ENCODE data around the gene METTL15. TPM values are rescaled to one million over a fixed set of nuclear protein-coding genes. Genes with fewer than 3 reads are reported as not detected.

Gene METTL15
- total and polyA plus RNA-seq, 4 donors = 3.4 to 36.3 (median 9.0) TPM

- peak; percentile 75 to 88 (median 86) for DNase-seq
Measured at GRCh38 chr11:28110108-28110820, 2.1 kb downstream of the METTL15 start.

GRCh38 chr11:28110821-28111200 lies 2.6 kb downstream of the METTL15 start:
- Histone ChIP-seq H3K4me1 (ENCODE audit: control insufficient read depth in 5 of 5, insufficient read depth in 5 of 5, low read length in 5 of 5) (peaks cover 0 to 39% (median 9%) of the 10 kb centered on the region in 5 donors), H3K4me3 (peak overlapping the region; percentile 86), H3K36me3 (ENCODE audit: control insufficient read depth in 4 of 4, insufficient read depth in 4 of 4, low read length in 4 of 4) (peaks cover 0 to 6% (median 5%) of the 10 kb centered on the region in 4 donors), H3K9me3 (ENCODE audit: control insufficient read depth in 4 of 4, insufficient read depth in 3 of 4, low read length in 3 of 4) (no peaks in the 10 kb centered on the region), H3K27ac (ENCODE audit: low read depth in 1 of 2, low read length in 1 of 2) (peak overlapping the region; percentile 39 to 59), H3K27me3 (ENCODE audit: control insufficient read depth in 3 of 3, insufficient read depth in 3 of 3, low read length in 2 of 3) (no peaks in the 10 kb centered on the region), H3K9ac (ENCODE audit: insufficient read depth in 1 of 2, low read length in 2 of 2) (peak overlapping the region; percentile 98 to 99)
- ATAC-seq (ENCODE audit: insufficient read depth, low FRiP score) = no peak
- no peak for TF ChIP-seq CTCF (IDR thresholded peaks at IDR 0.05; ENCODE audit: control extremely low read depth, extremely low read depth)
- DNase-seq = peak in 1 of 3 donors; percentile 46

More at GRCh38 chr11:28110108-28110820, 2.1 kb downstream of the METTL15 start:
- peak; percentile 36 for ATAC-seq (ENCODE audit: insufficient read depth, low FRiP score)
- peak overlapping the region; percentile 86 for H3K4me3 ChIP-seq
- peak overlapping the region; percentile 59 to 96 for H3K27ac ChIP-seq (ENCODE audit: low read depth in 1 of 2, low read length in 1 of 2)
- H3K4me1 ChIP-seq (ENCODE audit: control insufficient read depth in 5 of 5, insufficient read depth in 5 of 5, low read length in 5 of 5) = peaks cover 0 to 39% (median 9%) of the 10 kb centered on the region in 5 donors
- H3K9ac ChIP-seq (ENCODE audit: insufficient read depth in 1 of 2, low read length in 2 of 2) = peak overlapping the region; percentile 98 to 99
- H3K36me3 ChIP-seq (ENCODE audit: control insufficient read depth in 4 of 4, insufficient read depth in 4 of 4, low read length in 4 of 4) = peaks cover 0 to 6% (median 4%) of the 10 kb centered on the region in 4 donors
- H3K27me3 ChIP-seq (ENCODE audit: control insufficient read depth in 3 of 3, insufficient read depth in 3 of 3, low read length in 2 of 3) = no peaks in the 10 kb centered on the region
- no peaks in the 10 kb centered on the region for H3K9me3 ChIP-seq (ENCODE audit: control insufficient read depth in 4 of 4, insufficient read depth in 3 of 4, low read length in 3 of 4)
- 0% methylated on average over 31 of the region's 31 CpGs for WGBS, 2 donors
- no peak for TF ChIP-seq CTCF (IDR thresholded peaks at IDR 0.05; ENCODE audit: control extremely low read depth, extremely low read depth)

GRCh38 chr11:28114116-28114515 lies 5.9 kb downstream of the METTL15 start:
- 96 to 98% methylated on average over 4 of the region's 4 CpGs for WGBS, 2 donors
- Histone ChIP-seq H3K27me3 (ENCODE audit: control insufficient read depth in 3 of 3, insufficient read depth in 3 of 3, low read length in 2 of 3) (no peaks in the 10 kb centered on the region), H3K4me1 (ENCODE audit: control insufficient read depth in 5 of 5, insufficient read depth in 5 of 5, low read length in 5 of 5) (peaks cover 0 to 20% (median 6%) of the 10 kb centered on the region in 5 donors), H3K36me3 (ENCODE audit: control insufficient read depth in 4 of 4, insufficient read depth in 4 of 4, low read length in 4 of 4) (peaks cover 0 to 9% (median 6%) of the 10 kb centered on the region in 4 donors), H3K9me3 (ENCODE audit: control insufficient read depth in 4 of 4, insufficient read depth in 3 of 4, low read length in 3 of 4) (no peaks in the 10 kb centered on the region), H3K4me3 (no peak overlapping the region), H3K27ac (ENCODE audit: low read depth in 1 of 2, low read length in 1 of 2) (no peak overlapping the region), H3K9ac (ENCODE audit: insufficient read depth in 1 of 2, low read length in 2 of 2) (no peak overlapping the region)
- DNase-seq (no peak), ATAC-seq (ENCODE audit: insufficient read depth, low FRiP score) (no peak)
- TF ChIP-seq CTCF (IDR thresholded peaks at IDR 0.05; ENCODE audit: control extremely low read depth, extremely low read depth) = no peak
